Testis (tissue), 2 donors: ENCODE data around the gene XPC.

ENCODE experiments used
- CTCF ChIP-seq, 3 experiments: fragments of 450-650 bp in 2 of 3; fragments of 200-600 bp in 1 of 3; sonication (generic) in 1 of 3; IDR thresholded peaks; one replicate each; pipeline ENCODE4 v1.5.1; 2016 to 2019; ENCODE audit warnings: antibody characterized with exemption in 3 of 3, mild to moderate bottlenecking in 2 of 3, moderate library complexity in 1 of 3
- POLR2A ChIP-seq: fragments of 450-650 bp; IDR thresholded peaks from one replicate; pipeline ENCODE4 v1.6.1; 2017; ENCODE audit warnings: antibody characterized with exemption, mild to moderate bottlenecking, moderate library complexity

- TF ChIP-seq CTCF (IDR thresholded peaks at IDR 0.05), result no peak
- TF ChIP-seq POLR2A, result no peak
Measured at GRCh38 chr3:14225421-14225820, 47.0 kb upstream of the XPC start.
